Body of pancreas (tissue), 4 donors: ENCODE results near the gene MED14. TPM values are rescaled to one million over a fixed set of nuclear protein-coding genes. Genes with fewer than 3 reads are reported as not detected.

Experiments used
- ATAC-seq: fragments of 150-250 bp; one replicate; pipeline ENCODE4 v1.9.1; 2016
- DNase-seq, 4 donors: peaks; one replicate each; pipeline ENCODE4 v3.0.0-alpha.2; 2019
- H3K27ac ChIP-seq, 4 donors: fragments of 200-600 bp; sonication (generic); 1 replicate in 3 of 4; 2 replicates in 1 of 4; pipeline versions ENCODE4 v1.5.1 to v1.6.1; 2016 to 2019; ENCODE audit warnings: mild to moderate bottlenecking in 1 of 4, mixed read lengths in 1 of 4, moderate library complexity in 1 of 4
- H3K27me3 ChIP-seq, 2 donors: fragments of 200-600 bp; sonication (generic); one replicate each; pipeline ENCODE4 v1.6.0; 2016; ENCODE audit warnings: mild to moderate bottlenecking in 1 of 2
- H3K36me3 ChIP-seq, 2 donors: fragments of 200-600 bp; sonication (generic); replicated peaks in 1 of 2; 2 replicates each; pipeline ENCODE4 v1.5.1; 2016; ENCODE audit warnings: low read depth in 2 of 2; ENCODE audit not compliant: insufficient read depth in 1 of 2
- H3K4me1 ChIP-seq: fragments of 200-600 bp; sonication (generic); one replicate; pipeline ENCODE4 v1.6.0; 2016
- H3K4me3 ChIP-seq, 2 donors: fragments of 200-600 bp; sonication (generic); 1 replicate in 1 of 2; 2 replicates in 1 of 2; pipeline ENCODE4 v1.5.1; 2016 to 2019
- H3K9me3 ChIP-seq, 3 donors: fragments of 200-600 bp; sonication (generic); 1 replicate in 2 of 3; 2 replicates in 1 of 3; pipeline ENCODE4 v1.5.1; 2016
- POLR2A ChIP-seq, 3 donors: fragments of 450-650 bp; IDR thresholded peaks; one replicate each; pipeline ENCODE4 v1.6.1; 2016; ENCODE audit warnings: antibody characterized with exemption in 3 of 3, mild to moderate bottlenecking in 2 of 3
- WGBS, 2 donors: methylation state at CpG; one replicate each; pipeline ENCODE4 v1.1.5; 2017; 5-methylcytosine and 5-hydroxymethylcytosine counted together
- intact Hi-C: fragments of 100-400 bp; cut with DNase I; formaldehyde crosslinking; loops from one replicate; pipeline ENCODE4 v1.15.1; 2023
- total RNA-seq, 2 donors: library from RNA; depleted of rRNA; stranded (reverse); fragments of >200 nt; gene quantifications; one replicate each; pipeline ENCODE4 v1.1.0, GENCODE V29; 2016
- TF ChIP-seq, protein P1 (sequence below), 7 experiments: fragments of 450-650 bp in 4 of 7; fragments of 200-600 bp in 3 of 7; sonication (generic) in 3 of 7; IDR thresholded peaks; one replicate each; pipeline ENCODE4 v1.5.1; 2016 to 2019; ENCODE audit warnings: antibody characterized with exemption in 7 of 7

Gene MED14
- total RNA-seq, 2 donors from 2014 or later, result 21.4 to 27.0 TPM

DNA sequence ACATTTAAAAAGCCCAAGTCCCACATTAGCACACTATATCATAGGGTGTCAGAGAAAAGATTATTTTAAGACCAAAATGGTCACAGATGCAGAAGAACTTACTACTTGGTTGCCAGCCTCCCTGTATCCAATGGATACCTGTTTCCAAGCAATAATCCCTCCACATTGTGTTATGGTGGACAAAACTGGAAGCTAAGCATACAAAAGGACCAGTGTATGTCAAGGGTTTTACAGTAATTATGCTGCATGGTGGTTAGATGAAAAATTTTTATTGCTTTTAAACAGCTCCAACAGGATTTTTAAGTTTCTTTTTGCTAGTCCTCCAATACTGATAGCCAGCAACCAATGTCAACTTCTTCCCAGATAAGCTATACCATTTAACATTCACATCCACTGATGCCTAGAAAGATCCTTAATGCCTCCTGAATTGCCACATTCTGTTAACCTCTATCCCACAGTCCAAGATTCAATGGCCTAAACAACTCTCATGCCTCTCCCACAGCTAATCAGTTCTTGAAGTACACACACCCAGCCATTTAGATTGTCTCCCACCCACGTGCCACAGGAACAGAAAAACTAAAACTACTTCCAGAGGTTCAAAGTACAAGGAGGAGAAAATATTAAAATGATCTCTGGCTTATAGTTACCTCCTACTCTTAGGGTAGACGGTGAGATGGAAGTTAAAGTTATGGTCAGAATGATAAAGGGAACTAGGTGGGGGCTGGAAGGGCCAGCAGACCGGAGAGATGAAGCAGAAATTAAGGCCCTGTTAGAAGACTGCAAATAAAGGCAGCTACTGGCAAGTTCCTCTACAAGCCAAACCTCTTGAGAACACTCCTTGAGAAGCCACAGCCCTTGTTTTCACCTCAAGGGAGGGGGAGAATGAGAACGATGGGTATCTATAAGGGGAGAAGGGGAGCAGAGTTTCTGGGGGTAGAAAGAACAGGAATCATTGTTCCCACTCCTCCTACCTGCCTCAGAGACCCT, 5.5 kb downstream of the MED14 start:
- TF ChIP-seq POLR2A (IDR thresholded peaks at IDR 0.05), result no peak
- TF ChIP-seq, protein P1, sequence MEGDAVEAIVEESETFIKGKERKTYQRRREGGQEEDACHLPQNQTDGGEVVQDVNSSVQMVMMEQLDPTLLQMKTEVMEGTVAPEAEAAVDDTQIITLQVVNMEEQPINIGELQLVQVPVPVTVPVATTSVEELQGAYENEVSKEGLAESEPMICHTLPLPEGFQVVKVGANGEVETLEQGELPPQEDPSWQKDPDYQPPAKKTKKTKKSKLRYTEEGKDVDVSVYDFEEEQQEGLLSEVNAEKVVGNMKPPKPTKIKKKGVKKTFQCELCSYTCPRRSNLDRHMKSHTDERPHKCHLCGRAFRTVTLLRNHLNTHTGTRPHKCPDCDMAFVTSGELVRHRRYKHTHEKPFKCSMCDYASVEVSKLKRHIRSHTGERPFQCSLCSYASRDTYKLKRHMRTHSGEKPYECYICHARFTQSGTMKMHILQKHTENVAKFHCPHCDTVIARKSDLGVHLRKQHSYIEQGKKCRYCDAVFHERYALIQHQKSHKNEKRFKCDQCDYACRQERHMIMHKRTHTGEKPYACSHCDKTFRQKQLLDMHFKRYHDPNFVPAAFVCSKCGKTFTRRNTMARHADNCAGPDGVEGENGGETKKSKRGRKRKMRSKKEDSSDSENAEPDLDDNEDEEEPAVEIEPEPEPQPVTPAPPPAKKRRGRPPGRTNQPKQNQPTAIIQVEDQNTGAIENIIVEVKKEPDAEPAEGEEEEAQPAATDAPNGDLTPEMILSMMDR (IDR thresholded peaks at IDR 0.05), result no peak
- WGBS, 2 donors, result 36 to 37% methylated on average over 4 of the region's 4 CpGs
- no peak for DNase-seq
- no peaks in the 10 kb centered on the region for H3K27me3 ChIP-seq
- no peak overlapping the region for H3K4me3 ChIP-seq
- intact Hi-C loops, result no loop called here
- H3K27ac ChIP-seq, result no peak overlapping the region
- no peaks in the 10 kb centered on the region for H3K36me3 ChIP-seq
- H3K4me1 ChIP-seq, result peaks cover 27% of the 10 kb centered on the region
- H3K9me3 ChIP-seq, result no peaks in the 10 kb centered on the region
- ATAC-seq, result no peak

DNA sequence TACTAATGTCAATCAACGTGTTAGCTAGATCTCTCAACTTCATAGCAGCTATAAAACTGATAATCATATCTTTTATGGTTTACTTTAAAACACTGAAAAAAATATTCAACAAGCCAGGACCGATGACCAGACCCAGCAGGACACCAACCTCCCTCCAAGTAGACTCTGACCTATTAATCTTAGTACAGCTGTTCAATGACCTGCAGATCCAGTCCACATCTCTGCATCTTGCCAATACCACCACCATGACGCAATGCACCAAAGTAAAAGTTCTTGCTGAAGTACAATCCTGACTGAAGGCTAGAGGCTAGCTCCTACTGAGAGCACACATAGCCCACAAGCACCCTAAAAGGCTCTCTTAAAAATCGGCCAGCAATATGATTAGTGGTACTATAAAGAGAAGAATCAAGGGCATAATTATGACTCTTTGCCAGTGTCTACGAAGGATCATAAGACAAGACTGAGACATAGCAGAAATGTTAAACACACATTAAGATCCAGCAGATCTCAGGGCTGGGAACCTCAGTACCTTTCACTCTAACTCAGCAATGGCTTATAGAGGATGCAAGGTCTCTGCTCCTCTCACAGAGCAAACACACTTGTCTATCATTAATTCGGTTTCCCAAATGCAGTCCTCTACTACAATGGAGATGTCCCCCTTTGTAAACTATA, 7.6 kb downstream of the MED14 start:
- DNase-seq (no peak), ATAC-seq (no peak)
- TF ChIP-seq POLR2A (IDR thresholded peaks at IDR 0.05), result no peak
- TF ChIP-seq, protein P1 (IDR thresholded peaks at IDR 0.05), result no peak
- peaks cover 13% of the 10 kb centered on the region for H3K4me1 ChIP-seq
- H3K27ac ChIP-seq, result no peak overlapping the region
- H3K27me3 ChIP-seq, result no peaks in the 10 kb centered on the region
- H3K36me3 ChIP-seq, result no peaks in the 10 kb centered on the region
- WGBS, 2 donors, result 65 to 67% methylated on average over 6 of the region's 6 CpGs
- intact Hi-C loops, result no loop called here
- H3K9me3 ChIP-seq, result no peaks in the 10 kb centered on the region
- H3K4me3 ChIP-seq, result no peak overlapping the region

DNA sequence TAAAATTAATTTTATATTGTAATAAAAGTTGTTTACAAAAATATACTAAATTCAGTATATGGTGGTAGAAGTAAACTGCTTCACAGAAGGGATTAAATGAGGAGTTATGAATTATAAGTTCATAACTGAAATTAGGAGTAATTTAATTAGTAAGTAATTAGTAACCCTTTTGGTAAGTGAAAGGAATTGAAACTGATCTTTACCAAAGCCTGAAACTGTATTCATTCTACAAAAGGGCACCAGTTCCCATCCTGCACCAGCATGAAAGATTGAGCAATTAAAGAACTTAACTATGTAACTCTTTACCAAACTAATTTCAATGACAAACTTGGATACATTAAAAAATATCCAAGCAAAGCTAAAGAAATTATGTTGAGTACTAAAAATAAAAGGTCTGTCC, 8.2 kb downstream of the MED14 start:
- H3K9me3 ChIP-seq, result no peaks in the 10 kb centered on the region
- ATAC-seq, result no peak
- TF ChIP-seq, protein P1 (IDR thresholded peaks at IDR 0.05), result no peak
- no peak for TF ChIP-seq POLR2A (IDR thresholded peaks at IDR 0.05)

DNA sequence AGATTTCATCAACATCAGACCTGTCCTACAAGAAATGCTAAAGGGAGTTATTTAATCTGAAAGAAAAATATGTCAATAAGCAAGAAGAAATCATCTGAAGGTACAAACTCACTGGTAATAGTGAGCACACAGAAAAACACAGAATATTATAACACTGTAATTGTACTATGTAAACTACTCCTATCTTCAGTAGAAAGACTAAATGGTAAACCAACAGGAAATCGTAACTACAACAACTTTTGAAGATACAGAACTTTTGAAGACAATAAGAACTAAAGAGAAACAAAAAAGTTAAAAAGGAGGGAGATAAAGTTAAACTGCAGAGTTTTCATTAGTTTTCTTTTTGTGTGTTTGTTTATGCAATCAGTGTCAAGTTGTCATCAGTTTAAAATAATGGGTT, 12.4 kb downstream of the MED14 start:
- TF ChIP-seq, protein P1 (IDR thresholded peaks at IDR 0.05), result no peak
- no peak for TF ChIP-seq POLR2A (IDR thresholded peaks at IDR 0.05)
- no peak for ATAC-seq
- intact Hi-C loops, result no loop called here
- Histone ChIP-seq H3K36me3 (no peaks in the 10 kb centered on the region), H3K27me3 (no peaks in the 10 kb centered on the region), H3K27ac (no peak overlapping the region), H3K9me3 (no peaks in the 10 kb centered on the region), H3K4me1 (no peaks in the 10 kb centered on the region), H3K4me3 (no peak overlapping the region)
- DNase-seq, result no peak
- 69 to 100% methylated on average over 1 of the region's 1 CpG for WGBS, 2 donors

More for the DNA sequence above, 8.2 kb downstream of the MED14 start:
- Histone ChIP-seq H3K27me3 (no peaks in the 10 kb centered on the region), H3K4me3 (no peak overlapping the region), H3K27ac (no peak overlapping the region), H3K4me1 (peaks cover 13% of the 10 kb centered on the region), H3K36me3 (no peaks in the 10 kb centered on the region)
- intact Hi-C loops, result no loop called here
- no peak for DNase-seq
